ENCODE measurements around the gene SND1.

GRCh38 chr7:127745445-127745844 is 93.5 kb downstream of the SND1 start:
- TF ChIP-seq CTCF (IDR thresholded peaks at IDR 0.05) = no peak
- no peak for TF ChIP-seq POLR2A (IDR thresholded peaks at IDR 0.05)

All from esophagus squamous epithelium (tissue), 4 donors.